Ovary (tissue), 3 donors: Measurements from ENCODE around the gene SNTA1.

Source experiments
- CTCF ChIP-seq, 3 donors: fragments of 450-650 bp in 2 of 3; fragments of 200-600 bp in 1 of 3; IDR thresholded peaks; one replicate each; pipeline versions ENCODE4 v1.5.1 to v1.8.0; 2016 to 2022; ENCODE audit warnings: antibody characterized with exemption in 3 of 3, mild to moderate bottlenecking in 1 of 3
- POLR2A ChIP-seq: fragments of 450-650 bp; IDR thresholded peaks from one replicate; pipeline ENCODE4 v1.6.1; 2017; ENCODE audit warnings: antibody characterized with exemption, mild to moderate bottlenecking, moderate library complexity
- donor health status: DM: no; HTN: no; CAD: no.

DNA sequence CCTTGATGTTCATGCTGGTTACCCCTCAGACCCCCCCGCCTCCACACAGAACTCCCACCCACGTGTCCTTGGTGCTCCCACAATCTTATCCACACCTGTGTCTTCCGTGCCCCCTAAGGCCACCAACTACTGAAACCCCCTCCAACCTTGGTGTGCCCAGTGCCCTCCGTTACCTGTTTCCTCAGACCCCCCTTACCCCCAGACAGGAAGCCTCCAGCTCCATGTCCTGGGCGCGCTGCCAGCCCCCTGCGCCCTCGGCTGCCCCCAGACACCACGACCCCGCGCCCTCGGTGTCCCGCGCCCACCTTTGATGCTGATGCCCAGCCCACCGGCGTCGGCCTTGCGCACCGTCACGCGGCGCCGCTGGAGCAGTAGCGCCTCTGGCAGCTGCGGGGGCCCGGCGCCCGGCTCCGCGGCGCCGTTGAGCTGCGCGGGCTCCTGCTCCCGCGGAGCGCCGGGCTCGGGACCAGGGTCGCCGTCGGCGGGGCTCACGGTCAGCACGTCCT, 504 bp downstream of the SNTA1 start:
- TF ChIP-seq CTCF (IDR thresholded peaks at IDR 0.05) = no peak
- TF ChIP-seq POLR2A = no peak
